Suprapubic skin (tissue), 4 donors: Measurements from ENCODE around the gene CABLES1.

Source experiments
- CTCF ChIP-seq, 2 donors: fragments of 200-600 bp in 1 of 2; fragments of 450-650 bp in 1 of 2; sonication (generic) in 1 of 2; IDR thresholded peaks; one replicate each; pipeline ENCODE4 v1.5.1; 2016 to 2019; ENCODE audit warnings: antibody characterized with exemption in 2 of 2, mild to moderate bottlenecking in 1 of 2, moderate library complexity in 1 of 2
- POLR2A ChIP-seq, 2 donors: fragments of 450-650 bp; IDR thresholded peaks; one replicate each; pipeline ENCODE4 v1.6.1; 2017; ENCODE audit warnings: antibody characterized with exemption in 2 of 2, mild to moderate bottlenecking in 2 of 2, moderate library complexity in 2 of 2
- POLR2AphosphoS5 ChIP-seq, 3 donors: sonication (generic); formaldehyde crosslinking; IDR thresholded peaks; one replicate each; pipeline ENCODE4 v1.6.1; 2017; ENCODE audit warnings: antibody characterized with exemption in 3 of 3

GRCh38 chr18:23228102-23229061 lies 93.1 kb downstream of the CABLES1 start:
- TF ChIP-seq POLR2AphosphoS5 (IDR thresholded peaks at IDR 0.05) (no peak), CTCF (IDR thresholded peaks at IDR 0.05) (no peak), POLR2A (IDR thresholded peaks at IDR 0.05) (no peak)
